Measurements from ENCODE around the gene IMPG2.

Gene IMPG2

DNA sequence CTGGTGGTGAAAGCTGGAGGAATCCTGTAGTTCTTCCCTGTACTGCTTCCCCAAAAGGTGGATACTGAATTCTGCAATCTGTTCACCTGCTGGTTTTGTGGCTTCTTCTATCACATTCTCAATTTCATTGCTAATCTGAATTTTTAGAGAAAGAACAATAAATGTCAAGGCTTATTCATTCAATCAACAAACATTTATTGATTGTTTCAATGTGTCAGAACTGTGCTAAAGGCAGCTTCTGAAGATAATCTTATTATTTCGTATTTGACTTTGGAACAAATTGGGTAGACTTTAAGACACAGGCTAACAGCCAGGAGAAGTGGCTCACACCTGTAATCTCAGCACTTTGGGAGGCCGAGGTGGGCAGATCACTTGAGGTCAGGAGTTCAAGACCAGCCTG lies 46.8 kb downstream of the IMPG2 start:
- no peak for DNase-seq (ENCODE audit: low read depth)

DNA sequence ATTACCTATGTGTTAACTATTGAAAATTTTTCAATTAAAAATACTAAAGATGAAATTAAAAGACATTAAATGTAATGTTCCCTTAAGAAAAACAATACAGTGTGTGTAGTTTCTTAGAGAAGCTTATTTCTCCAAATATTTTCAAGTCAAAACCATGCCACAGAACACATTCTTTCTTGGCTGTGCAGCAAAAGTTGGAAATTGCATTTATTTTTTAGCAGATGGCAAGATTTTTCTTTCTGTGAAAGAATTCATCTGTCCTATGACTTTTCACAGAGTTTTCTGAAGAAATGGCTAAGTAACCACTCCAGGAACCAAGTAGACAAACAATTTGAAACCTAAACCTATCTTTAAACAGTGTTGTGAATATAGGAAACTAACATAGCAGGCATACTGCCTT lies 47.2 kb downstream of the IMPG2 start:
- DNase-seq (ENCODE audit: low read depth) = no peak

DNA sequence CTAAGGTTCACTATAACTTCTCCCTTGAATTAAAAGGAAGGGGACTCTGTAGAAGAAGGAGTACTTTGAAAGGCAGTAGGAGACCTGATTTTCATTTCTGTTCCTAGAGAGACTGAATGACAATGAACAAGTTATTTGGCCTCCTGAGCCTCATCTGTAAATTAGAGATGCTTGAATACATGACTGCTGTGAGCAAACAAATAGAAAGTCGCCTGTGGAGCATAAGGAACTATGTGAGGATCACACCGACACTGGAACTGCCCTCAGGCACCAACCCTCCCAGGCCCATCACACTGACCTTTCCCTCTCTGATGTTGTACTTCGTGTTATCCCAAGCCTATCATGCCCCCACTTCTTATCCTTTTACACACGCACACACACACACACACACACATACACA lies 48.6 kb downstream of the IMPG2 start:
- DNase-seq (ENCODE audit: low read depth) = no peak

DNA sequence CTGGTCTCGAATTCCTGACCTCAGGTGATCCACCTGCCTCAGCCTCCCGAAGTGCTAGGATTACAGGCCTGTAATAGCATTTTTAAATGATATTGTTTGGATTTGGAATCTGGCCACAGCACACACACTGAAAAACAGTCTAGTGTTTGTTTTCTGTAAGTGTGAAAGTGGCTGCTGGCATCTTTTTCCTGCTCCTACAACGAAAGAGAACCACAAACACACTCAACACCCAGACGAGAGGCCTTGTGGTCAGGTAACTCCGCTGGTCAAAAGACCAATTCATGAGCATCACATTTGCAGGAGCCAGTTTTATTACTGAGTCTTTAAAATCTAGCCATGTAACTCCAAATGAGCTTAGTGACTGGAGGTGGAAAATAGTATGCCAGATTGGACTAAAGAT lies 50.2 kb downstream of the IMPG2 start:
- no peak for DNase-seq (ENCODE audit: low read depth)

DNA sequence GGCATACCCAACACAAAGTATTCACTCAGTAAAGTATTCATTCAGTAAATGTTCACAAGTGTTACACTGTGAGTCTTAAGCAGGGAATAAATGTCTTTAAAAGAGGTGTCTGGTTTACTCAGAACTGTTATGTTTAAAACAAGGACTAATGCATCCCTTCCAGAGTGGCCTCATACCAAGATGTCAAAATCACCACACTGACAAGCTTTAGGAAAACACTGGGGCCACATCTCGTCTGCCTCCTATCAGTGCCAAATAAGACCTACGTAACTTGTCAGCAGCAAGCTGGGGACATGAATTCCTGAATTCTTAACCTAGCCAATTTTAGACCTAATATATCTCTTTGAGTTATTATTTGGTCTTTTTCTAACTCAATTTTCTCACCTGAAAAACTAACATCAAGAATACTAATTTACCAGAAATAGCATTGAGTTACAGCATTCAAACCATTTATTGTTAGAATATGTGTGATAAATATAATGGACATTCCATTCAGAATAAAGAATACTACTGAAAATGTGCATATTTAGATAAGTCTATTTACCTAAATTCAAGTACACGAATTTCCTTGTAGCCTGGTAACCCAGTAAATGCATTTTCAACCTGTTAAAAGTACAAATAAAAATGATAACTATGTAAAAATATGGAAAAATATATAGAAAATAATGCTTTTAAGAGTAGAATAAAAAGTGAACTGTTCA lies 51.3 kb downstream of the IMPG2 start:
- DNase-seq (ENCODE audit: low read depth) = no peak

DNA sequence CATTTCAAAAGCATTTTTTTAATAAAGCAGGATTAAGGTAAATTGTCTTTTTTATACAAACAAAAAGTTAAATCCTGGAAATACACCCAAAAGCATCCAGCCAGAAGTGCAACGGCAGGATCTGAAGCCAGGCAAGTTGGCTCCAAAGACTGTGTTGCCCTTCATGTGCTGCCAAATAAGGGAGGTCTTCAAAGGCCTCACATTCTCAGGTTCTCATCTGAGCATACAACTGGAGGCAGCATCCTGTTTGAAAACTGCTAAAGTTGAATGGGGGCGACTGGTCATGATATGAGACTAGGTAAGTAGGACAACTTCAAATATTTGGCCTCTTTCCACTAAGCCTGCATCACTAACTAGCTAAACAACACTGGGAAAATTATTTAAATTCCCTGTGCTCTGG lies 52.2 kb downstream of the IMPG2 start:
- no peak for DNase-seq (ENCODE audit: low read depth)

DNA sequence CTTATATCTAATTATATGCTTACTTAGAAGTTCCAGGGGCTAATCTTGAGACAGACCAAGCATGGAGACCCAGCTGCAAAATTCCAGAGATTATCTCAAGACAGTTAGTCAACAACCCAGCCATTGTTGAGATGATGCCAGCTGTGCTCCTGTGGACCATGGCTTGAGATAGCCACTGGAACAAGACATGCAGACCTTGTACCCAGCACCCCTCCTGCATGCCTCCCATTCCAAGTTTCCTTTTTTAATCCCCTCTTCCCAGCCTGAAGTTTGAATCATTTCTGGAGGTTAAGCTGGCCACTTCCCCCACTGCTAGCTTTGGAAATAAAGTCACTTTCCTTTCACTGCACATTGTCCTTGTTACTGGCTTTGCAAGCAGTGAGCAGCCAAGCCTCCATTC lies 53.8 kb downstream of the IMPG2 start:
- peak; percentile 11 for DNase-seq (ENCODE audit: low read depth)

DNA sequence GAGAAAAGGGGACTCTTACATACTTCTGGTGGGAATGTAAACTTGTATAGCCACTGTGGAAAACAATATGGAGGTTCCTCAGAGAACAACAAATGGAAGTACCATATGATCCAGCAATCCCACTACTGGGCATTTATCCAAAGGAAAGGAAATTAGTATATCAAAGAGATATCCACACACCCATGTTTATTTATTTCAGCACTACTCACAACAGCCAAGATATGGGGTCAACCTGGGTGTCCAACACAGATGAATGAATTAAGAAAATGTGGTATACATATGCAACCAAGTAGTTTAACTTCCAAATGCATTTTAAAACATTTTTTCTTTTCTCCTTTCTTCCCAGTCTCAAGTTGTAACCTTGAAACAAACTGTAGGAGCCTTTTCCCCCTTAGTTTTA lies 54.3 kb downstream of the IMPG2 start:
- DNase-seq (ENCODE audit: low read depth) = no peak

DNA sequence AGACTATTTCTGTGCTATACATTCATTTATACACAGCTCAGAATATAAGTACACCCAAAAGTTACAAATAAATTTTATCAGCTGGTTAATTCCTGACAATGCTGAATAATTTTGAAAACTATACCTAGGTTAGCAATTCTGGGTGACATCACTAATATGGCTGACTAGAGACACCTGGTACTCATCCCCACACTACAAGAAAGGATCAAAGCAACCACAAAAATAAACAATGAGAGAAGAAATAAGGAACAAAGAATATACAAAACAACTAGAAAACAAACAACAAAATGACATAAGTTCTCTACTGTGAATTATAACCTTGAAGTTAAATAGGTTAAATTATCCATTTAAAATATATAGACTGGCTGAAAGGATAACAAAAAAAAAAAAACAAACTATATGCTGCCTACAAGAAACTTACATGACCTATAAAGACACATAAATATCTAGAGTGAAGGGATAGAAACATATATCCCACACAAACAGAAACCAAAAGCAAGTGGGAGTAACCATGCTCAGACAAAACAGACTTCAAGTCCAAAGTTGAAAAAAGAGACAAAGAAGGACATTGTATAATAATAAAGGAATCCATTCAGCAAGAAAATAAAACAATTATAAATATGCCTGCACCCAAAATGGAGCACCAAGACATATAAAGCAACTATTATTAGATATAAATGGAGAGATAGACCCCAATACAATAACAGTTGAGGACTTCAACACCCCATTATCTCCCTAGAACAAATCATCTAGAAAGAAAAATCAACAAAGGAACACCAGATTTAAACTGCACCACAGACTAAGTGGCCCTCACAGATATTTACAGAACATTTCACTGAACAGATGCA lies 57.8 kb downstream of the IMPG2 start:
- no peak for DNase-seq (ENCODE audit: low read depth)

DNA sequence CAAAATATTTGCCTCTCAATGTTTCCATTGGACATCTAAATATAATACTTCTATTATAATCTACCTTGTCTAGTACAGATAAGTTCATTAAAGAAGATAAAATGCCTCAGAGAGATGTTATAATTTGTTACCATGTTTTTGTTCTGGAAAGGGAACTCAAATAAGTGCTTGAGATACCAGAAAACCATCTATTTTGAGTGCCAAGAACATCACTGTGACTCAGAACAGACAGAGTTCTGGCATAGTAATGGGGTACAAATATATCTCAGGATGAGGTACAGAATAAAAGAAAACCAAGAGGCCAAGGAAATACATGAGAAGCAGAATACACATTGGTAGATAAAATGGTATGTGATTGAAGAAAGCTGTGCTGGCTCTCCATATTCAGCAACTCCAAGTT lies 58.9 kb downstream of the IMPG2 start:
- no peak for DNase-seq (ENCODE audit: low read depth)

DNA sequence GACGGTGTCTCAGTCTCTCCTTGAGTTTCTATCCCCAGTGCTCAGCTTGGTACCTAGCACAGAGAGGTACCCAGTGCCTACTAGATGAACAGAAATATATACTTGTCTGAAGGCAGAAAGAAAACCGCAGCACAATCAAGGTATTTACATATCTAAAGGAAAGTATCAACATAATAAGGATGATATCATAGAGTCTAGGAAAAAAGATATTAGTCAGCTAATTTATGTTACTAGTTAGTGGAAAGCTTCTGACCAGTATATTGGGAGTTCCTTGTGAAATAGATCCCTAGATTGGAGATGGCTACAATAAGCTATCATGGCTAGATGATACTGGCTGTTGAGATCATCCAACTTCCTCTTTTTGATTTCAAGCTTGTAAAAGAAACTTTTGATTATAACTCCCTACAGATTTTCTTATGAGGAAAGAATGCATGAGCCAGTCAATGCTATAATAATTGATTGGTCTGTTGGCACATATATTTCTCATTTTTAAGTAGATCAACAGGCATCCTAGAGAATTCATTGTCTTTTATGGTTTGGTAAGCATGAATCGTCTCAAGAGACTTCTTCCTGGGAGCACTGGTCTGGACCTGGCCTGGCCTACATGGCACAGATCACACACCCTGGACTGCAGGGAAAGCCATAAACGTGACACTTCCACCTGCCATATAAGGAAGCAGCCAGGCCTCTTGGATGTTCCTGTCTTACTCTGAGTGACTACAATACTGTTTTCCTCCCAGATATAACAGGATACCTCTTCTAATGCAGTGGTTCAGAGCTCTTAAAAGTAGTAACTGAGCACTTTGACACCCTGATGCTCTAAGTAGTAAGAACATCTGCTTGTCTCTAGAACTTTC lies 60.7 kb downstream of the IMPG2 start:
- no peak for DNase-seq (ENCODE audit: low read depth)

DNA sequence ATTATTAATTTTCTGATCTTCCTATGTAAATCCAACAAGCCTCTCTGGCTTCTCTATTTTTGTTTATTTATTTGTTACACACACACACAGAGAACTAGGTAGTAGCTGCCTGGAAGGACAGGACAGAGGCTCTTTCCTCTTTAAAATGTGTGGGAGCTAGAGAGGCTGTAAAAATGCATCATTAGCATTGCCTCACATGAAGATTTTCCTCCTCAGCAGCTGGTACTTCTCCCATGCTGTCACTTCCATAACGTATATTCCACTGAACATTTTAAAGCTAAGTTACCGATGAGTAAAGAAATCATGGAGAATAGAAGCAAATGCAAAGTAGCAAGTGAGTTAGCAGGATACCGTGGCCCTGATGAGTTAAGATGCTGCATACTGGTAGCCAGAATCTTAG lies 63.9 kb downstream of the IMPG2 start:
- DNase-seq (ENCODE audit: low read depth) = no peak

DNA sequence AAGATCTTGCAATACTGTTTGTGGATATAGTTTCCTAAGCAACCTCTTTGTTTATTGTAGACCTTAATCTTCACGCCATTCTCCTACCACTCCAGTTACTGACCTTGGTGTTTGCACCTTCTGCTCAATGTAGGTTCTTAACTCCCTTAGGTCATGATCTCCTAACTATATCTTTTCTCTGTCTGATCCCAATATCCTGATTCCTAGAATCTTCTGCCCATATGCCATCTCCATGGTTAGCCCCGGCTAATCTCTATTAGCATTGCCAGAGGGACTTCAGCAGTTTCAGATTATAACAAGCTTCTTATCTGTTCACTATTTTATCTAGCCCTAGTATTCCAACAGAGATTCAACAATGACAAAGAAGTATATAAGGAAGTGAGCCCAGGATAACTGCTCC lies 64.9 kb downstream of the IMPG2 start:
- no peak for DNase-seq (ENCODE audit: low read depth)

DNA sequence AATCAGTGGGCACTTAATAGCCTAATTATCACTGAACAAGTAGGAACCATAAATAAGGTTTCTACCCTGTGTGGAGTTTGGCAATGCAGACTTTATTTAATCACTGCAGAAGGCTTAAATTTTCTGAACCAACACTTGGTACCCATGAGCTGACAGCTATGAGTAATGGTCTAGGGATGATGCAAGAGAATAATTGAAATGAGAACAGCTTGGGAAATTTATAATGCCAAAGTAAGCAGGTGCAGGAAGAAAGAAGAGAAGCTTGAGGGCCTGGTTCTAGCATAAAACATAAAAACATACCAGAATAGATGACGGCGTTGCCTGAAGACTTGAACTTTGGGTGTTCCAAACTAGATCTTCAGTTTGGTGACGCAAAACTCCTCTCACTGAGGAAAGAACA lies 67.0 kb downstream of the IMPG2 start:
- no peak for DNase-seq (ENCODE audit: low read depth)

DNA sequence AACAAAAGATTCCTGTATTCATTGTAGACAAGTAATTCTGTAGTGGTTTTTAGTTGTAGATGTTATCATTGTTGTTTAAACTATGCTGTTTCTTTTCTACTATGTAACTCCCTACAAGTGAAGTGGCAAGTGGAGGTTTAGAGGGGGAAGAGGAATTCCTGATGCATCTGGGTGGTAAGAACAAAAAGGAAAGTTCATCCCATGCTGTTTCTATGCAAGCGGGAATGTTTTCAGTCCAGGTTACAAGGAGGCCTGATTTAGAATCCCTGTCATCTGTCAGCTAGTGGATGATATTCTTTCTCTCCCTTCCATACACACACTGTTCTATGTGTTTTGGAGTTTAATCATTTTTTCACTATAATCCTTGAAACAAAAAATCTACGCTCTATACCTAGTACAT lies 67.4 kb downstream of the IMPG2 start:
- no peak for DNase-seq (ENCODE audit: low read depth)

DNA sequence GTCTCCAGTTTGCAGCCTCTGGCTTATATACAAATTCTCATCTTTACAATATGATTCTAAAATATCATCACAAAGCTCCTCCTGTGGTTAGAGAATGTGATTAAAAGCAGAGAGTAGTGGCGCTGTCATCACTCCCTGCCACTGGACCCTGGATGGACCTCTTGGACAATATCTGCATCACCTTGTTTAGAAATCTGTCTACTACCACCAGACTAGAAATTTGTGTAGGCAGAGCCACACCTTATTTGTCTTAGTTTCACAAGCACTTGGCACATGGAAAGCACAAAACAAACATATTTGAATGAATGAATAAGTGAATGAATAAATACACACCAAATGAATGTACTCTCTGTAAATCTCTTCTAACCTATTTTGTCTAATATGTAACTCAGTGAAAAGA lies 68.1 kb downstream of the IMPG2 start:
- no peak for DNase-seq (ENCODE audit: low read depth)

DNA sequence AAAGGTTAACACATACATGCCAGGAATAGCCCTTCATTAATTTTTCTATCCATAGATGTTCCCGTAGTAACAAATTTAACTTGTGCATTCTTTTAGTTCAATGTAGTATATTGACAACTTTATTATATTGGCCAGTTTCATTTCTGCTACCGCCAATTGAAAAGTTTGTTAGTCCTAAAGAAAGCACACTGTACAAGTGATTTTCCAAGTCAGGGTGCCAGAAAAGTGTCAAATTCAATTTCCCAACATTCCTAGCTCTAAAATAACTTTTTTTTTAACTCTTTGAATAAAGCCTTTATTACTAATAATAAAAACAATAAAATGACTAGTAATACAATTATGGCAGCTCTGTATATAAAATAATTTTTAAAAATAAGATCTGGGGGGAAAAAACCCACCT lies 68.9 kb downstream of the IMPG2 start:
- DNase-seq (ENCODE audit: low read depth) = no peak

DNA sequence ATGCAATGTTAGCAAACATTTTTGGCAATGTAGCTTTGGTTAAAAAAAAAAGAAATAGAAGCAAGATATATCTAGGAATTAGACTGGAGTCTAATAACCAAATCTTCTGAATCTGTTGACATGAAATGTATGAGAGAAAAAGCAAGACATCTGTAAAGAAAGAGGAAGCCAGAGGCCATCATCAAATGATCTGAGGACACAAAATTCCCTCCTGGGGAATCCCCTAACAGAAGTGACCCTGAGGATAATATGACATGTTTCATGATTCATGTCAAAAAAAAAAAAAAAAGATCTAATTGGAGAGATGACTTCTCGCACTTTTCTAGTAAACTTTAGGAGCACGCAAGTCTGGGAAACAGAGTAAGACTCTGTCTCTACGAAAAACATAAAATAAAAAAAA lies 70.9 kb downstream of the IMPG2 start:
- no peak for DNase-seq (ENCODE audit: low read depth)

DNA sequence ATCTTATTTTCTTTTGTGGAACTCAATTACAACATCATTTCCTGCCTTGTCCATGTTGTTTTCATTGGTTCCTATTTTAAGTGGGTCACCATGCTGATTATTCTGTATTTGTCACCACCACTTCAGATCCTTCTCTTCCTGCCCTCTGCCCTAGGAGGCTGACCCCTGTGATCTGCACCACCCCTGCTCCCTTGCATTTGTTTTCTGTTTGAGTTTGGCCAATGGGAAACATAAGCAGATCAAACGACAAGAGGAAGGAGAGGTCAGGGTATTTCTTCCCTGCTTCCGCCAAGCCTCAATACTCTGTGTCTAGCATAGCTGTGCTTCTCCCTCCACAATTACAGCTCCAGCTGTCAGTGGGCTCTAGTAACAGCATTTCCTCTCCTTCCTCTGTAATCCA lies 71.6 kb downstream of the IMPG2 start:
- no peak for DNase-seq (ENCODE audit: low read depth)

DNA sequence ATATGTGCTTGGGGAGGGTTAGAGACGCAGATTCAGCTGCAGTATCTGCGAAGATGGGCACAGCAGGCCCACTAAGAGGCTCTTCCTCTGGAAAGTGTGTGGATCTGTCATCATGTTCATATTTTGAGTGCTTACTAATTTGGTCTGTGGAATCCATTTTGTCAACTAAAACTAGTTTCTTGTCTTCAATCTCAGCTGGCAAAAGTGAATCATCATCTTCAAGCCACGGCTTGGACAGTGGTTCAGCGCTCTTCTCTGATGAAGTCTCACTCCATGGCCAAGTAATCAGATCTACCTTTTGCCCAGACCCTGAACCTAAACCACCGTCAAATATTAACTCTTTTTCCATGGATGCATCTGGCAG lies 76.2 kb downstream of the IMPG2 start:
- no peak for DNase-seq (ENCODE audit: low read depth)

DNA sequence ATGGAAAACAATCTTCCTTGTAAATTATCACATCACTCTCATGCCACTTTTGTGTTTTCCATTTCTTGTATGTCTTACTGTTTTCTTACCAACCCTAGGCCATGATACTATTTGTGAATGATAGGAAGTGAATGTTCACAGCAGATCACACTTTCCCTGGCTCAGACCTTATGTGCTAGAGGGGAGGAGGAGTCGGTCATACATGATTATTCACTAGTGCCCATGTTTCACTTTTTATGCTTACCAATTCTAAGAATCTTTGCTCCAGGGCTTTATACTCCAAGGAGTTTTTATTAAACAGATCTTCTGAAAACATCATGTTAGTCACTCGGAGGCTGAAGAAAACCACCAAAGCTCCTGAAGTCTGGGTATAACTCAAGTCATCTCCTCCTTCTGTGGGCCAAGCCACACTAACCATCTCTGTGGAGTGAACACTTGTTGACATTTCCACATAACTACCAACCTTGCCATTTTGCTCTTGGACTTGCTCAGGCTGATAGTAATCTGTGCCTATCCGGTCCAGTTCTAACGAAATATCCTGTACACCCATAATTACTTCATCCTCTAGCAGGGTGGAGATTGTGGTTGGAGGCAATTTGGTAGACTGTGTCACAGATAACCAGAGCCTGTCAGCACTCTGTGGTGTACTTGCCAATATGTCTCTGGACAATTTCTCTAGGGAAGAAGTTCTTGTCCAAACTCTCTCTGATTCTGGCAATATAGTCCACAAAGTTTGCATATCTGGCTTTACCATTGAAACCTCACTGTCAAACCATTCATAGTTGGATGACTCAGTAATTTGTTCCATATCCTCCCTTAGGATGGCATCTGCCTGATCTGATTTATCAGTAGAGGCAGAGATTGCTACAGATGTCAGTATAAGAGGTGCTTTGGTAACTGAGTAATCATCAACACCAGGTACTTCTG lies 76.8 kb downstream of the IMPG2 start:
- no peak for DNase-seq (ENCODE audit: low read depth)

Data from HS-27A (cell line).